ENCODE data around the gene CD1C.

CD1C gene

GRCh38 chr1:158290321-158290844, 660 bp downstream of the CD1C start:
- Mint-ChIP-seq H3K9me3 (no peaks in the 10 kb centered on the region), H3K4me3 (no peak overlapping the region), H3K27ac (no peak overlapping the region), H3K27me3 (peaks cover 19% of the 10 kb centered on the region), H3K4me1 (peaks cover 18% of the 10 kb centered on the region)
- no peak for ATAC-seq
- no peak for DNase-seq

DNA sequence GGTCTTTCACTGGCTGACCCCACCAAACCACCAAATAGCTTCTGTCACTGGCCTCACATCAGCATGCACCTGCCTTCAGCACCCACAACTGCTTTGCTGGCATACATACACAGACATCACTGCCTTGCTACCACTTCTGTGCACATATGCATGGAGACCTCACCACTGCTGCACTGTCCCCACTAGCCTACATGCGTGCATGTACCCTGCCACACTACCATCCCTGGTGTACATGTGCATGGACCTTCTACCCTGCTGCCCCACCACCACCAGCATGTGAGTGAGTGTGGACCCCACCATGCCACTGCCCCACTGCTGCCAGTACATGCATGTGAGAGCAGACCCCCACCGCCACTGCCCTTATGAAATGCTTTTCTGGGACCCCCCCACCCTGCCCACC, 6.1 kb downstream of the CD1C start:
- Mint-ChIP-seq H3K4me3 (no peak overlapping the region), H3K27ac (no peak overlapping the region), H3K4me1 (no peaks in the 10 kb centered on the region), H3K27me3 (peaks cover 11% of the 10 kb centered on the region), H3K9me3 (peaks cover 6 to 20% of the 10 kb centered on the region in 2 donors)
- ATAC-seq (no peak), DNase-seq (no peak)

DNA sequence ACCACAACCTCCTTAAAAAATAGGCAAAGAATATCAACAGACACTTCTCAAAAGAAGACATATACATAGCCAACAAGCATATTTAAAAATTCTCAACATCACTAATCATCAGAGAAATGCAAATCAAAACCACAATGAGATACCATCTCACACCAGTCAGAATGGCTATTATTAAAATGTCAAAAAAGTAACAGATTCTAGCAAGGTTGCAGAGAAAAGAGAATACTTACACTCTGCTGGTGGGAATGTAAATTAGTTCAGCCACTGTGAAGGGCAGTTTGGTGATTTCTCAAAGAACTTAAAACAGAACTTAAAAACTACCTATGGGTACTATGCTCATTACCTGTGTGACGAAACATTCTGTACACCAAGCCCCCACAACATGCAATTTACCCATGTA, 20.9 kb downstream of the CD1C start:
- ATAC-seq (no peak), DNase-seq (no peak)
- no peaks in the 10 kb centered on the region for H3K27me3 Mint-ChIP-seq
- H3K9me3 Mint-ChIP-seq, result peaks cover 15 to 28% of the 10 kb centered on the region in 2 donors
- no peak overlapping the region for H3K4me3 Mint-ChIP-seq
- H3K4me1 Mint-ChIP-seq, result no peaks in the 10 kb centered on the region
- H3K27ac Mint-ChIP-seq, result no peak overlapping the region

DNA sequence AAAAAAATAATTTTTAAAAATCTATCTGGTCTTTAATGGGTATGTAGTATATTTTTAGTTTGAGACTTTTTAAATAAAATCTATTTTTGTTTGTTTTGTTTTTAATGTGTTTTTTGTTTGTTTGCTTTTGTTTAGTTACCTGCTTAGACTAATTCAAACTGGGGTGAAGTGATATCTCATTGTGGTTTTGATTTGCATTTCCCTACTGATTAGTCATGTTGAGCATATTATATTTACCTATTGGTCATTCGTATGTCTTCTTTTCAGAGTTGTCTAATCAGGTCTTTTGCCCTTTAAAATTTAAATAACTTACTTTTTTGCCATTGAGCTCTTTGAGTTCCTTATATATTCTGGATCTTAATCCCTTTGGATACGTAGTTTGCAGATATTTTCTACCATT, 21.3 kb downstream of the CD1C start:
- DNase-seq (no peak), ATAC-seq (no peak)
- Mint-ChIP-seq H3K27ac (no peak overlapping the region), H3K27me3 (no peaks in the 10 kb centered on the region), H3K4me3 (no peak overlapping the region), H3K4me1 (no peaks in the 10 kb centered on the region), H3K9me3 (peaks cover 15 to 28% of the 10 kb centered on the region in 2 donors)

DNA sequence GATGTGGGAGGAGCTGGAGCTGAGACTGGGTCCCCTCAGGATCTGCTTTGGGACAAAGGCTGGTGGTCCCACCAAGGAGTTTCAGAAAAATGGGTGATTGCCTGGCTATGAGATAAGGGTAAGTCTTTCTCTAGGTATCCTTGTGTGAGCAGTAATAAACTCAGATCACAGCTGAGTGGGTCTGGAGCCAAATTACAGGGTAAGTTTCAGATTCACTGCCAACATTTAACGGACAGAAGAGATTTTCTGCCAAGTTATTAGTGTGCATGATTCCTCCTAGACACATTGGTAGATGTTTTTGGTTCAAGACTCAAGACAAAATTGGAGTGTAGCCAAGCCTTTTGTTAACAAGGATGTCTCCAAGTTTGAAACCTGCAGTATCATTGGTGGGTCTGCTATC, 34.1 kb downstream of the CD1C start:
- peaks cover 0 to 11% of the 10 kb centered on the region in 2 donors for H3K9me3 Mint-ChIP-seq
- DNase-seq (no peak), ATAC-seq (no peak)
- H3K27me3 Mint-ChIP-seq, result peaks cover 19% of the 10 kb centered on the region
- H3K4me3 Mint-ChIP-seq, result no peak overlapping the region
- H3K4me1 Mint-ChIP-seq, result no peaks in the 10 kb centered on the region
- H3K27ac Mint-ChIP-seq, result no peak overlapping the region

DNA sequence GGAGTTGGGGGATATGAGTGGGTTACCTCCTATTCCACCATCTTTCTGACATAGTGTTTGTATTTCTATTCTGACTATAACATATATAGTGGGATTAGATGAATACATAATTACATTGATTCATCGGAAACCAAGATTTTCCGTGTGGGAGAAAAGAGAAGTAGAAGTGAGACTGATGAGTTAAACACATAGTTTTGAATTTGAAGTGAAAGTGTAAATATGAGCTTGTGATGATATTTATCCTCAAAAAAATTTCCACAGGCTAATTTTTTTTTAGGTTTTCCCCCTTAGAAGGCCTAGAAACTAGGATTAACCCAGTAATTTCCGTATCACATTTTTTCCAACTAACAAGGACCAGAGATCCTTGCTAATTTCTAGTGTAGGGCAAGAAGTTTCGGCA, 34.7 kb downstream of the CD1C start:
- ATAC-seq, result no peak
- DNase-seq, result no peak
- Mint-ChIP-seq H3K27ac (no peak overlapping the region), H3K4me3 (no peak overlapping the region), H3K27me3 (peaks cover 22% of the 10 kb centered on the region), H3K4me1 (no peaks in the 10 kb centered on the region), H3K9me3 (peaks cover 0 to 11% of the 10 kb centered on the region in 2 donors)

DNA sequence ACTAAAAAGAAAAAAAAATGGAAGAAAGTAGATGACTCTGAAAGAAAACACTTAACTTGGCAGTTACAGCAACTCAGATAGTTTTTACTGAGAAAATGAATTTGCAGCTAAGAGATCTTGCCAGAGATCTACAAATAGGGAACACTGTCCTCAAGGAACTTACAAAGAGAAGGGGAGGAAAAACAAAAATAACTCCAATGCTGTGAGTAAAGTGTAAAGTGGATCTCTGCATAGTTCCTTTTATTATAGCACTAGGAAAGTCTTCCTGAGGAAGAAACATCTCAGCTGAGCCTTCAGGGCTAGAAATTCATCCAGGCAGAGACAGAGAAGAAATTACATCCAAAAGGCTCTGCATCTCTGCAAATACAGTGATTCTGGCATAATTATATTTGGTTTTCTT, 37.8 kb downstream of the CD1C start:
- DNase-seq (no peak), ATAC-seq (no peak)
- Mint-ChIP-seq H3K4me1 (no peaks in the 10 kb centered on the region), H3K27ac (no peak overlapping the region), H3K9me3 (peaks cover 0 to 11% of the 10 kb centered on the region in 2 donors), H3K4me3 (no peak overlapping the region), H3K27me3 (peaks cover 20% of the 10 kb centered on the region)

DNA sequence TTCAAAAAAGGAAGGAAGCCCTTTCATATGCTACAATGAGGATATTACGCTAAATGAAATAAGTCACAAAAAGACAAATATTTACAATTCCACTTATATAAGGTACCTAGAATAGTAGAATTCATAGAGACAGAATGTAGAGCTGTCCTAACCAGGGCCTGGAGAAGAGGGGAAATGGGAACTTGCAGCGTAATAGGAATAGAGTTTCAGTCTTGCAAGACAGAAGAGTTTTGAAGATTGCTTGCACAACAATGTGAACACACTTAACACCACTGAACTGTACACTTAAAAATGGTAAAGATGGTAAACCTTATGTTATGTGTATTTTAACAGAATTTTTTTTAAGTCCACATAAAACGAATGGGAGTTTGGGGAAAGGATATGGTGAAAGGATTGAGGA, 38.7 kb downstream of the CD1C start:
- H3K9me3 Mint-ChIP-seq, result peaks cover 0 to 2% of the 10 kb centered on the region in 2 donors
- ATAC-seq (no peak), DNase-seq (no peak)
- peaks cover 15% of the 10 kb centered on the region for H3K27me3 Mint-ChIP-seq
- H3K27ac Mint-ChIP-seq, result no peak overlapping the region
- H3K4me3 Mint-ChIP-seq, result no peak overlapping the region
- H3K4me1 Mint-ChIP-seq, result peaks cover 3% of the 10 kb centered on the region

GRCh38 chr1:158329300-158329699, 39.6 kb downstream of the CD1C start:
- Mint-ChIP-seq H3K4me3 (no peak overlapping the region), H3K4me1 (peaks cover 6% of the 10 kb centered on the region), H3K27me3 (peaks cover 16% of the 10 kb centered on the region), H3K27ac (no peak overlapping the region), H3K9me3 (no peaks in the 10 kb centered on the region)
- no peak for ATAC-seq
- no peak for DNase-seq

- no peak overlapping the region for H3K4me3 Mint-ChIP-seq
- H3K4me1 Mint-ChIP-seq, result peaks cover 6% of the 10 kb centered on the region
- H3K9me3 Mint-ChIP-seq, result no peaks in the 10 kb centered on the region
- ATAC-seq, result no peak
- no peak for DNase-seq
- H3K27ac Mint-ChIP-seq, result no peak overlapping the region
- peaks cover 16% of the 10 kb centered on the region for H3K27me3 Mint-ChIP-seq
These were observed 40.0 kb downstream of the CD1C start for GRCh38 chr1:158329733-158330132.

- ATAC-seq (no peak), DNase-seq (no peak)
- H3K4me3 Mint-ChIP-seq, result no peak overlapping the region
- H3K27ac Mint-ChIP-seq, result no peak overlapping the region
- H3K27me3 Mint-ChIP-seq, result peaks cover 16% of the 10 kb centered on the region
- no peaks in the 10 kb centered on the region for H3K9me3 Mint-ChIP-seq
- H3K4me1 Mint-ChIP-seq, result peaks cover 6% of the 10 kb centered on the region
These were observed 40.8 kb downstream of the CD1C start for GRCh38 chr1:158330391-158331105.

DNA sequence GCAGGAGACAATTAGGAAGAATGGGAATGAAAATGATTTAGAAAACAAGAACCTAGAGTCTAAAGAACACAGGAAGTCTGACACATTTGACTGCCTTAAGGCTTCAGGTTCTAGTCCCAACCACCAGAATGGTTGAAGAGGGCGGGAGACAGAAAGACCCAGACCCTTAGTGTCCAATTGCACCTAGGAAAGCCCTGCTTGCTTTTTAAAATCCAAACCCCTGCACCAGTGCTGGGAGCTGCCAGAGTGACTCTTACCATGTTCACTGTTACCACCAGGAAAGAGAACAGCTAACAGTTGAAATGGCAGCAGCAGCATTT, 41.3 kb downstream of the CD1C start:
- peaks cover 16% of the 10 kb centered on the region for H3K27me3 Mint-ChIP-seq
- H3K4me3 Mint-ChIP-seq, result no peak overlapping the region
- H3K9me3 Mint-ChIP-seq, result no peaks in the 10 kb centered on the region
- peaks cover 6% of the 10 kb centered on the region for H3K4me1 Mint-ChIP-seq
- DNase-seq, result no peak
- no peak overlapping the region for H3K27ac Mint-ChIP-seq
- no peak for ATAC-seq

- H3K27me3 Mint-ChIP-seq, result peaks cover 16% of the 10 kb centered on the region
- H3K9me3 Mint-ChIP-seq, result no peaks in the 10 kb centered on the region
- peaks cover 6% of the 10 kb centered on the region for H3K4me1 Mint-ChIP-seq
- H3K4me3 Mint-ChIP-seq, result no peak within 1 kb of the TSS
- ATAC-seq (no peak), DNase-seq (no peak)
- H3K27ac Mint-ChIP-seq, result no peak within 1 kb of the TSS
These were observed 41.9 kb downstream of the CD1C start, which contains the start of gene CD1B for GRCh38 chr1:158331481-158332150. TSS of gene CD1B (minus strand) at chr1:158331531. CDS start at chr1:158331423, 108 bp downstream.

GRCh38 chr1:158333405-158334155, 43.9 kb downstream of the CD1C start:
- DNase-seq, result no peak
- peak overlapping the region in 1 of 2 donors; percentile 43 for H3K27ac Mint-ChIP-seq
- peaks cover 15% of the 10 kb centered on the region for H3K27me3 Mint-ChIP-seq
- peaks cover 5 to 7% of the 10 kb centered on the region in 2 donors for H3K9me3 Mint-ChIP-seq
- no peak for ATAC-seq
- H3K4me3 Mint-ChIP-seq, result no peak overlapping the region
- H3K4me1 Mint-ChIP-seq, result peaks cover 6% of the 10 kb centered on the region

DNA sequence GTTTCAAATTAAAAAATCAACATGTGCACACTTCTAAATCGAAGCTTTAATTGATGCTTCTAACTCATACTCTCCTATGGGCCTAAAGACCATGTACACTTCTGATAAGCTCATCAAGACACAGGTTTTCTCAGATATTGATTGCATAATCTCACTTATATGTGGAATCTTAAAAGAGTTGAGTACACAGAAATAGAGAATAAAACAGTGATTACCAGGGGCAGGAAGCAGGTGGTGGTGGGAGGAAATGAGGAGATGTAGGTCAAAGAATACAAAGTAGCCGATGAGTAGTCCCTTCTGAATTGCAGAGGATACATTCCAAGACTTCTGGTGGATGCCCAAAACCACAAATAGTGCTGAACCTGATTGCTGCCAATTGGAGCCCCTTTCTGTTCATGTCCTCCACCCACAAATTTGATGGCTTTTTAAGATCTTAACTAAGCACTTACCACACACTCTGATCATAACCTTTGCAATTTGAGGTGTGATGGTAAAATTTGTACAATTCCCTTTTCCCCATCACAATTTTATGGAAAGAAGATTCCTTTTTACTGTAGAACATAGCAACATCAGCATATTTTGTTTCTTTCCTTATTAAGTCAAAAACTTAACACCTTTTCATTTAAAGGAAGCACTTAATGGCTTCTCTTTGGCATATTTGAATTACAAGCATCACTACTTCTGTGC, 44.9 kb downstream of the CD1C start:
- no peak overlapping the region for H3K4me3 Mint-ChIP-seq
- peaks cover 6% of the 10 kb centered on the region for H3K4me1 Mint-ChIP-seq
- H3K9me3 Mint-ChIP-seq, result peaks cover 7 to 10% of the 10 kb centered on the region in 2 donors
- DNase-seq (no peak), ATAC-seq (no peak)
- H3K27me3 Mint-ChIP-seq, result peaks cover 7% of the 10 kb centered on the region
- no peak overlapping the region for H3K27ac Mint-ChIP-seq
